GM12875 (cell line): Measurements from ENCODE around the gene APOO.
"Not testable (repeated sequence)": the region's sequence is repeated elsewhere in the genome, so short reads cannot be mapped to it uniquely, and the experiment has no call there.

ENCODE experiments used
- H3K4me3 ChIP-seq: one replicate; pipeline ENCODE4 v1.5.1; 2011; ENCODE audit warnings: low read depth, low read length, control low read depth
- TF ChIP-seq, protein P1 (sequence below): IDR thresholded peaks from 2 replicates; pipeline ENCODE4 v1.5.1; 2011; ENCODE audit warnings: low read depth, mild to moderate bottlenecking, control low read depth, inconsistent platforms, low read length, moderate library complexity, borderline replicate concordance; ENCODE audit not compliant: insufficient read depth

Gene APOO

DNA sequence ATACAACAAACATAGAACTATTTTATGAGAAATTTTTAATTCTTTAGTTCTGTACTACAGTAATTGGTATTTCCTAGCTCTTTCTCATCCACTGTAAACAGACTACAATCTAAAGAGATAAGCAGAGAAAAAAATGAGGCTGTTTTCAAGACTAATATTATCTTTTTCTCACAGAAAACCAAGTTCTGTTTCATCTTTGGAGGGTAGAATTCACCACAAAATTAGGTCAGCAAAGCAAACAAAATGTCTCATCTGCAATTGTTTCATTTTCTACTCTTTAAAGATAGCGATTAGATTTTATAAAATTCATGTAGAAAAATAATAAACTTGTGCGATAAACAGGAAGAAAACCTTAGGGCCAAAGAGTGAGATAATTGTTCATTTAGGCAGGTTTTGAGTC lies 10.8 kb downstream of the APOO start:
- TF ChIP-seq, protein P1, sequence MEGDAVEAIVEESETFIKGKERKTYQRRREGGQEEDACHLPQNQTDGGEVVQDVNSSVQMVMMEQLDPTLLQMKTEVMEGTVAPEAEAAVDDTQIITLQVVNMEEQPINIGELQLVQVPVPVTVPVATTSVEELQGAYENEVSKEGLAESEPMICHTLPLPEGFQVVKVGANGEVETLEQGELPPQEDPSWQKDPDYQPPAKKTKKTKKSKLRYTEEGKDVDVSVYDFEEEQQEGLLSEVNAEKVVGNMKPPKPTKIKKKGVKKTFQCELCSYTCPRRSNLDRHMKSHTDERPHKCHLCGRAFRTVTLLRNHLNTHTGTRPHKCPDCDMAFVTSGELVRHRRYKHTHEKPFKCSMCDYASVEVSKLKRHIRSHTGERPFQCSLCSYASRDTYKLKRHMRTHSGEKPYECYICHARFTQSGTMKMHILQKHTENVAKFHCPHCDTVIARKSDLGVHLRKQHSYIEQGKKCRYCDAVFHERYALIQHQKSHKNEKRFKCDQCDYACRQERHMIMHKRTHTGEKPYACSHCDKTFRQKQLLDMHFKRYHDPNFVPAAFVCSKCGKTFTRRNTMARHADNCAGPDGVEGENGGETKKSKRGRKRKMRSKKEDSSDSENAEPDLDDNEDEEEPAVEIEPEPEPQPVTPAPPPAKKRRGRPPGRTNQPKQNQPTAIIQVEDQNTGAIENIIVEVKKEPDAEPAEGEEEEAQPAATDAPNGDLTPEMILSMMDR = no peak
- H3K4me3 ChIP-seq = no peak overlapping the region

DNA sequence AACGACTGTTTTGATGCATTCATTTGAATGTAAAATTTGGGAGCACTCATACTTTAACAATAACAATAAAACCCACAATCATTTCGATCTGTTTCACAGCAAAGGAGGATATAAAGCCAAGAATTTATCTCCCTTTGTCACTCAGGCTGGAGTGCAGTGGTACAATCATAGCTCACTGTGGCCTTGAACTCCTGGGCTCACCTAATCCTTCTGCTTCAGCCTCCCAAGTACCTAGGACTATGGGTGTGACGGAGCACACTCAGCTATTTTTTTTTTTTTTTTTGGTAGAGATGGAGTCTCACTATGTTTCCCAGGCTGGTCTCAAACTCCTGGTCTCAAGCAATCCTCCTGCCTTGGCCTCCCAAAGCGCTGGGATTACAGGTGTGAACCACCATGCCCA lies 11.2 kb downstream of the APOO start:
- not testable (repeated sequence) for H3K4me3 ChIP-seq

DNA sequence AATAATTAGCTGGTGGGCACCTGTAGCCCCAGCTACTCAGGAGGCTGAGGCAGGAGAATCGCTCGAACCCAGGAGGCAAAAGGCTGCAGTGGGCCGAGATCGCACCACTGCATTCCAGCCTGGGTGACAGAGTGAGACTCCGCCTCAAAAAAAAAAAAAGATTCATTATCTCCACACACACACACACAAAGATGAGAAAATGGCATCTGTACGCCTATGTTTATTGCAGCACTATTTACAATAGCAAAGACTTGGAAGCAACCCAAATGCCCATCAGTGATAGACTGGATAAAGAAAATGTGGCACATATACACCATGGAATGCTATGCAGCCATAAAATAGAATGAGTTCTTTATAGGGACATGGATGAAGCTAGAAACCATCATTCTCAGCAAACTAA lies 12.7 kb downstream of the APOO start:
- not testable (repeated sequence) for H3K4me3 ChIP-seq

DNA sequence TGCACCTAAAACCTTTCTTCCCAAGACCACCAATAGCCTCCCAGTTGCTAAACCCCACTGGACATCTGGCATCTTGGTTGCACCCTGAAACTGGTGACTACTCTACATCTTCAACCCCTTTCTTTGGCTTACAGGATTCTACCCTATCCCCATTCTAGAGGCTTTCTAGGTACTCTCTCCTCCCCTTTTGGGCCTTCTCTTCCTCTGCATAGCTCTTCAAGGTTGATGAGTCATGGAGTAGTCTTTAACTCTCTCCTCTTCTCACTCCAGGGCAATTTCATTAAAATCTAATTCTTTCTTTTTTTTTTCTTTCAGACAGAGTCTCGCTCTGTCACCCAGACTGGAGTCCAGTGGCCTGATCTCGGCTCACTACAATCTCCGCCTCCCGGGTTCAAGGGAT lies 16.8 kb downstream of the APOO start:
- no peak overlapping the region for H3K4me3 ChIP-seq
- TF ChIP-seq, protein P1 = no peak

DNA sequence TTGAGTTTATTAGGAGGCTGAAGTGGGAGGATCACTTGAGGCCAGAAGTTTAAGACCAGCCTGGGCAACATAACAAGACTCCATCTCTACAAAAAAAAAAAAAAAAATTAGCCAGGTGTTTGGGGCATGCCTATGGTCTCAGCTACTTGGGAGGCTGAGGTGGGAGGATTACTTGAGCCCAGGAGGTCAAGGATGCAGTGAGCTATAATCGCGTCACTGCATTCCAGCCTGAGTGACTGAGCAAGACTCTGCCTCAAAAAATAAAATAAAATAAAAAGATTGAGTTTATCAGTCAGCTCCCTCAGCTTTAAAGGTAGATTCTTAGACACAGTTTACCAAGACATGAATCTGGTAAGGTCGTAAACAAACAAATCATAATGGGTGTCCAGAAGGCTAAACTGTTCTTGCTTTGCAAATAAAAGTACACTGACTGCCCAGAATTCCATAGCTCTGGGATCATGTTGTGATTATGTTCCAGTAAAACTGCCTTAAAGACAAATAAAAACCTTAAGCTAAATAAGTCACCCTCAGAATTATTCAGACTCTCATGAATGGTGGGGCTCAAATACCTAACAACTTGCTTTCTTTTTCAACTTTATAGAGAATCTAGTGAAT lies 18.7 kb downstream of the APOO start:
- TF ChIP-seq, protein P1 = no peak
- H3K4me3 ChIP-seq = no peak overlapping the region

DNA sequence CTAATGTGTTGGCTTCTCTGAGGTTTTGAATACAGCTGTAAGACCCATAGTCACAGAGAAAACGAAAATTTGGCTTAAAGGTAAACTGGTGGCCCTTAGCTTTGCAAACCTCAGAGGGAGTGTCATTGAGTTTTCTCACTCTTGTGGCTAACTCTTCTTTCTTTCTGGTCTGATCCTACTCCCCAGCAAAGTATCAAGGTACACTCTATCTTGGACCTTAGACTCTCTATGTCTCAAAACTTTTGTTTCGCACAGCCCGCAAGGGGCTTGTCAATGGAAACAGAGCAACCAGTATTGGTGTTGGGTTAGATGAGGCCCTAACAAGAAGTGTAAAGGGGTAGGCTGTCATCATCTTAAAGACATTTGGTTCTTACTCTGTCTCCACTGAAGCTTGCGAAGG lies 19.8 kb downstream of the APOO start:
- no peak overlapping the region for H3K4me3 ChIP-seq

DNA sequence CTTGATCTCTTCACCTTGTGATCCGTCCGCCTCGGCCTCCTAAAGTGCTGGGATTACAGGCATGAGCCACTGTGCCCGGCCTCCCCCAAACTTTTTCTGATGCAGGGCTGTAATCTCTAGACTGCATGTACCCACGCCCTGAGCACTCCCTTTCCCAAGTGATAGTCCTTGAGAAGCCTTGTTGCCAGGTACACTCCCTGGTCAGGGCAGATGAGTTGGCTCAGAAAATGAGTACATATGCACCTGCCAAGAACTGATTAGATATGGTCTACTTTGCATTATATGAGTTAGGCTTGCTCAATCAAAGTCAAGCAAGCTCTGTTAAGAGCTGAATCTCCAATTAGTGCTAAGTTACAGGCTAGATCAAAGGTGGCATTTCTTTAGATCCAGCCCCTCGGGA lies 20.3 kb downstream of the APOO start:
- TF ChIP-seq, protein P1 = no peak
- H3K4me3 ChIP-seq = no peak overlapping the region

More for the DNA sequence above, 19.8 kb downstream of the APOO start:
- TF ChIP-seq, protein P1 = no peak

DNA sequence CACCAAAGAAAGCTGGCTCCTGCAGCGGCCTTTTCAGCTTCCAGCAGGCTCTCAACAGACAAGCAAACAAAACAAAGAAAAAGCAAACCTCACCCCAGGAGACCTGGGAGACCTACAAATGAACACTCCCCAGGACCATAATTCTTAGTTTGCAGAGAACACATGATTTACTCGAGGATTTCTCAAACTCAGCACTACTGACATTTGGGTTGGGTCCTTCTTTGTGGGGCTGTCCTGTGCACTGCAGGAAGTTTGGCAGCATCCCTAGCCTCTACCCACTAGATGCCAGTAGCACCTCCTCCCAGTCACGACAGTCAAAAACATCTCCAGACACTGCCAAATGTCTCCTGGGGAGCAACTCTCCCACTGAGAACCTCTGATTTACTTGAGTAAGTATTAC lies 21.9 kb downstream of the APOO start:
- H3K4me3 ChIP-seq = no peak overlapping the region
- TF ChIP-seq, protein P1 = no peak
